HG03095 (cell line): ENCODE measurements around the gene RPS6KA4.

ENCODE experiments used
- ATAC-seq: cut with Tn5 transposase; IDR thresholded peaks from one replicate; pipeline ENCODE4 v1.9.1; 2021; ENCODE audit warnings: moderate library complexity; ENCODE audit not compliant: unreplicated experiment

RPS6KA4 gene

DNA sequence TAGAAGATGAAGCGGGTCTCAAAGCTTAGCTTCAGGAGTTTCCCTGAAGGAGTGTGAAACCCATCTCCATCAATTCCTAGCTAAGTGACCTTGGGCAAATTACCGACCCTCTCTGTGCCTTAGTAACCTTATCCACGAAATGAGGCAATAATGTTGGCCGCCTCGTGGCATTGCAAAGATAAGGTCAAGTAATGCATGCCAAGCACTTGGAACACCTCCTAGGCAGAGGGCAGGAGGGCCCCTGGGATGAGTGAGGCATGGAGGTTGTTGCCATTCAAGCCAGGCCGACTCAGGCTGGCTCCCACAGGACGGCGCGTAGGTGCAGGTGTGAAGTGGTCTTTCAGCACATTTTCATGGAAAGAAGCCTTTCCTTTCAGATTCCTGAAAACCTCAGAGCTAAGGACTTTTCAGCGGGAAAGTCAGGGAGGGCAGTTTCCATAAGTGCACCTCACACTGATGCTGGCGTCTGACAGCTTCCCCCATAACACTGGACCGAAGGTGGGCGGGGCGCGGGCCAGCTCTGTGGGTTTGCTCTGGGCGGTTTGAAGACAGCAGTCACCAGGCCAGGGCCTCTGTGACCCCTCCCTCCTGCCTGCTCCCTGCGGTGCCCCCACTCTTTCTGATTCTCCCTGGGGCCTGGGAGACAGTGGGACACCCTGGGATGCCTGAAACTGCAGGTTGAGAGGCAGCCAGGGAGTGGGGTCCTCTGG is 25.2 kb downstream of the RPS6KA4 start:
- no peak for ATAC-seq

DNA sequence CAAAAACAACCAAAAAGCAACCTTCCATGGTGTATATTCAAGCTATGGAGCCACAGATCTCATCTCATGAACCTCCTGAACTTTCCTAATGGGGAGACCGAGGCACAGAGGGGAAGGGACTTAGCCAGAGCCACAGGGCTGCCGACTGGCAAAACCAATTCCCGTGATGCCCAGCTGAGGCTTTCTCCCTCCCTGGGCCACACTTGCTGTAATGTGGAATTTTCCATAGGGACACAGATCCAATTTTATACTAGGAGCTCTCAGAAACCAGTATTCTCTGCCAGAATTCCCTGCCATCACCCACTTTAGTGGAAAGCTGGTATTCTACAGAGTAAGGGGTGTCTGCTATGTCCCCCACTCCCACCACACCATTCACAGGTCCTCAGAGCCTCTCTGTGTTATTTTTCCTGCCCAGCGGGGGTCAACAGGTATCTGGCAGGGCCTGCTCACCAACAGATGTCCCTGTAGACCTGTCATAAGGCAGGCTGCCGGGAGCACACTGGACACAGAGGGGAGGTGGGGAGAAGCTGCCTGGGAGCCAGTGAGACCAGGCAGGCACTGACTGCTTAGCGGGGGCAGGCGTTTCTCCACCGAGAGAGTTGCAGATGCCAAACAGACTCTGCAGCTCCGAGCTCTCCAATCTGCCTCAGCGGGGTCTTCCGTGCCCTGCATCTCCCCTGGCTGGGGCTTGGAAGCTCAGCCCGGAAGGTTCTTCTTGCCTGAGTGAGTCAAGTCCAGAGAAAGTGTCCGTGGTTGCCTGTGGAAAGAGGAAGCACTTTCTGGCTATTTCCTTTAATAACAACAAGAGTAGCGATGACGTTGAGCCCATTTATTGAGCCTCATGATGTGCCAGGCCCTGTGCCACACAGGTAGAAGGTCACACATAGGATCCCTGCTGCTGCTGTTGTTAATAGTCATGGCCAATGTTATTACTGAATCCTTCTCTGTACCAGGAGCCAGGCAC is 26.3 kb downstream of the RPS6KA4 start:
- ATAC-seq = no peak

DNA sequence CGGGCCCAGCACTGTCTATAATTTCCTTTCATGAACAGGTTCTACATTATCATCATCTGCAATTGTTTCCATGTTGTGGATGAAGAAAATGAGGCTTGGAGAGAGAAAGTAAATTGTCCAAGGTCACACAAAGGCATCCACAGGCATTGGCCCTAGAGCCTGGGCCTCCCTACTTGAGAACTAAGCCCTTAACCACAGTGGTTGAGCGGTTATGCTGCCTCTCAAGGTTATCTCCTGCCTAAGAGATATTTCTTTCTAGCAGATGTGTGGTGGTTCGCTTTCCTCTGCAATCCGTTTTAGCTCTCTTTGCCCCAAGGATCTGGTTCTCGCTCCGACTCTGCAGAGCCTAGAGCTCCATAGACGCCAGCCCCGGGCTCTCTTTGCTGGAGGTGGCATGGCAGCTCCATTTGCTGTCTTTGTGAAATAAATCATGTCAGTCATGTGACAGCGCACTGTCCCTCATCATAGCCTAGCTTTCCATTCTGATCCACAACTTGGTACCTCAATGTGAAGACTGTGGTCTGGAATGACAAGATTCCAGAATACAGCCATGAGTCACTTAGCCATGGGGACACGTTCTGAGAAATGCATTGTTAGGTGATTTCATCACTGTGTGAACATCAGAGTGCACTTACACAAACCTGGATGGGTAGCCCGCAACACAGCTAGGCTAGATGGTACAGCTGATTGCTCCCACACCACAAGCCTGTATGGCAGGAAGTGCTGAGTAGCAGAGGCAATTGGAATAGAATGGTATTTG is 27.2 kb downstream of the RPS6KA4 start:
- no peak for ATAC-seq

DNA sequence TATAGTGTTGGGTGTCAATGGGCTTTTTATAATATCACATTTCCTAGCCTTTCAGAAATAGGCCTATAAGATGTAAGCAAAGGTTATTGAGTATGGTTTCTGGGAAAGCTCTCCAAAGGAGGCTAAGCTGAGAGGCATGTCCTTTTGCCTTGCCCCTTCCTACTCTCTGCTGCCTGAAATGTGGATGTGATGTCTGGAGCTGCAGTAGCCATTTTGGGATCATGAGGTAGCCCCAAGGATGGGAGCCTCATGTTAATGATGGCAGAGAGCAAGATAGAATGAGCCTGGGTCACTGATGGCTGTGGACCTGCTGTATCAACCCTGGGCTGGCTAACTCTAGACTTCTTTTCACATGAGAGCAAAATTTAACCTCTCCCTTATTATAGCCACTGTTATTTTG is 29.0 kb downstream of the RPS6KA4 start:
- ATAC-seq = no peak

DNA sequence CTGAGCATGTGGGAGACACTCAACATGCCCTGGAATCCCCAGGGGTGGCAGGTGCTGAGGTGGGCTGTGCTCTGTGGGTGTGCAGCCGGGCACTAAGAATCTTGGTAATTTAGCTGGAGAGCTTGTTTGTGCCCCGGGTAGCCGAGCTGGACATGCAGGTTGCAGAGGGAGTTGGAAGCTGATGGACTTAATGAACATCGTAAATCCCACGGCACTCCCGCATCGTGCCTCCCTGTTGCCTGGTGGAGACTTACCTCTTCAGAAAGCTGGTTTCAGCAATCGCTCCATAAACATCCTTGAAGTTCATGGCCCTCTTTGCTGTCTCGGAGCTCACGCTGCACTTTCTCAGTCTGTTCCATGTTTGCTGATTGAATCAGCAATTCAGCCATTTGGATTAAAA is 29.9 kb downstream of the RPS6KA4 start:
- no peak for ATAC-seq

DNA sequence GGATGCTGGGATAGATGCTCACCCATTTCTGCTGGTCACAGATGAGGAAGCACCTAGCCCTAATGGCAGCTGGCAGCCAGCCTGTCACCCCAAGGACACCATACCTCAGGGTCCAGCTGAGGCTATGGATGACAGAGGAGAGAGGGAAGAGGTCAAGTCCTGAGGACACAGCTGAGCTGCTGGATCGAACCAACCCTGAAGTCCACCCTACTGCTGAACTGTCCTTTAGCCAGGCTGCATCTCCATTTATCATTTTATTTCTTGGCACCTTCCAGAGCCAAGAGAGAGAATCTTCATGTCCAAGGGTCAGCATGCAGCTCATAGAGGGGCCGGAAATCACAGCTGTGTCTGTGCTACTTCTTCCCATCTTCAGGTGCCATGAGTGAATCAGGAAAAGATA is 30.9 kb downstream of the RPS6KA4 start:
- no peak for ATAC-seq

DNA sequence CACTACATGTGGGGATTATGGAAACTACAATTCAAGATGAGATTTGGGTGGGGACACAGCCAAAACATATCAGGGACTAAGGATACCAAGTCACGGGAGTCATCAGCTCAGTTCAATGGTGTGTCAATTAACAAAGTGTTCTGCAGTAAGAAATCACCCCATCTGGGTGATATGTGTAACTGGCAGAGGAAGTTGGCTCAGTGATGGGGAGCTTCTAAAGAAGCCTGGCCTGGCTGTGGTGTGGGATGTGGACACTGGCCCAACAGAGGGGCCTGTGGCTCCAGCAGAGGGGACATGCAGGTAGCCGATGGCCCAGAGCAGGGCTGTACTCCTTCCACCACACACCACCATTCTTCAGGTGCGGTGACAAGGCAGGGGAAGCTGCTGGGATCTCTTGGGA is 31.6 kb downstream of the RPS6KA4 start:
- no peak for ATAC-seq

DNA sequence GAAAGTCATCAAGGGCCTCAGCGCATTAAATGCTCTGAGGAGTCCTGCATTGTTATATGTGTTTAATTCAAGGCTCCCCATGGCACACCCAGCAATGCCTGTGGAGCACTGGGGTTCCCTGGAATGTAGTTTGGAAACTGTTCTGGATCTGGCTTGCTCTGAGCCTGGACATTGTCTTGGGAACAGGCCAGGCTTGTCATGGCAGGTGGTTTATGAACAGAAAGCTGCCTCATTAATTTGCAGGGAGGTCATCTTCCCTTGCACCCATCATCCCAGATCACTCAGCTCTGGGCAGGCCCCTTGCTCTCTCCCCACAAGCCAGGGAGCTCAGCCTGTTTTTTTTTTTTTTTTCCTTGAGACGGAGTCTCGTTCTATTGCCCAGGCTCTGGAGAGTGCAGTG is 32.9 kb downstream of the RPS6KA4 start:
- no peak for ATAC-seq

DNA sequence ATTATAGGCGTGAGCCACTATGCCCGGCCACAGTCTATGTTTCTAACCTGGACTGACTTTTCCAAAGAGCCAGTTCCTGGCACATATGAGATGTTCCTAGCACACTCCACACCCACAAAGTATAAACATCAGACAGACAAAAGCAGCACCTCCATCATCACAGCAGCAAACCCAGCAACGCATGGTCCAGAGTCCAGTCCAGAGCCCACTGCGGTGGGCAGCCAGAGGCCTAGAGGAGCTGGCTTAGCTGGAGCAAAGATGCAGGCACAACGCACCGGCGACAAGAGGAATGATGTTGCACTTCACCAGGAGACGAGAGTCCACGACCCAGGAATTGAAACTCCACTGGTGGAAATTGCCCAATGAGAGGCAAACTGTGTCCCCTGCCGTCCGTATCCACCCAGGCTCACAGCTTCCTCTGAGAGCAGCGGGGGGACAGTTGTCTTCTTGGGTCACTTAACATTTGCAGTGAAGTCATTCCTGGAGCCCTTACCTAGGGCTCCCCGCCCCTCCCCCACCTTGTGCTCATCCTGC is 36.6 kb downstream of the RPS6KA4 start:
- ATAC-seq = no peak

DNA sequence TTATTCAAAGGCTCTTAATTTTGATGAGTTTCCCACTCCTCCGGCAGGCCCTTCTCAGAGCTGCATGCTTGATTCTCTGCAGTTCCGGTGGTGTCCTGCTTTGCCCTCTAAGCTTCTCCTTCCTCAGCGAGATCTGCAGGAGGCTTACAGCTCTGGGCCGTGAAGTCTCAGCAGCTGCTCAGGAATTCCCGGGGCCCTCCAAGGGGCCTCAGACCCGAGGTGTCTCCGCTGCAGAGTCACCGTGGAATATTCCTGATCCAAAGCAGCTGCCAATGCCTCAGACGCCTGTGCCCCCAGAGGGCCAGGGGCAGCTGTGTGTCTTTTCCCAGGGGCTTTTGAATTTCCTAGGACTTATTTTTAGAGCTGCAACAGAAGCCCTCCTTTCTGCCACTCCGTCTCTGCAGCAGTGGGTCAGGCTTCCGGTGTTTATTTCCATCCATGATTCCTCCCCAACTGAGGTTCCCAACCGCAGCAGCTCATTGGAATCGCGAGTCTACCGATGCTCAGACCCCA is 37.2 kb downstream of the RPS6KA4 start:
- ATAC-seq = no peak

DNA sequence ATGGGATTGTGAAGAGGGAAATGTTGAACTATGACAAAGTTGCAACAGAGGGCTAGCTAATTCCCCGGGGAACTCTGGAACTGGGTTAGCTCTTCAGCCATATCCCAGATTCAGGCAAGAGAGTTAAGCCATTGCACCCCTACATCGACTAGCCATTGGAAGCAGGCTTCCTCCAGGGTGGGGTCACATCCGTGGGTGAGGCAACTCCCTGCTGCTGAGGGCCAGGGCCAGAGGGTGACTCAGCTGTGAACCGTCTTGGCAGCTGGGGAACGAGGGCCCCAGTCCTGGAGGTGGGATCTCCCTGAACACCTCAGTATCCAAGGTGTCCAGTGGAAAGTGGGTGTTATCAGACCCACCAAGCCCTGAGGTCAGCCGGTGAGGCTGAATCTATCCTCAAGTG is 41.1 kb downstream of the RPS6KA4 start:
- no peak for ATAC-seq

DNA sequence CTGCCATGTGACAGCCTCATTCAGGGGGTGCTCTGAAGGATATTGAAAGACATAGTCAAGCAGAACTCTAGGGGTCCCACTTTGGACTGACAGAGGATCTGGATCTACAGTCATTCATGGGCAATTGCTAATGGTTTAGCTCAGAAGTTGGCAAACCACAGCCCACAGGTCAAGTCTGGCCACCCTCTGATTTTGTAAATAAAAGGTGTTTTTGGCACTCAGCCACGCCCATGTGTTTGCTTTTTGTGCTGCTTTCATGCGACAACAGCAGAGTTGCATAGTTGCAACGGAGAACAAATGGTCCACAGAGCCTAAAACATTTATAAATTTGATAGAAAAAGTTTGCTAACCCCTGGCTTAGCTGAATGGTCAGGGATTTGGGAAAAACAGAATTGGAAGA is 41.7 kb downstream of the RPS6KA4 start:
- no peak for ATAC-seq

DNA sequence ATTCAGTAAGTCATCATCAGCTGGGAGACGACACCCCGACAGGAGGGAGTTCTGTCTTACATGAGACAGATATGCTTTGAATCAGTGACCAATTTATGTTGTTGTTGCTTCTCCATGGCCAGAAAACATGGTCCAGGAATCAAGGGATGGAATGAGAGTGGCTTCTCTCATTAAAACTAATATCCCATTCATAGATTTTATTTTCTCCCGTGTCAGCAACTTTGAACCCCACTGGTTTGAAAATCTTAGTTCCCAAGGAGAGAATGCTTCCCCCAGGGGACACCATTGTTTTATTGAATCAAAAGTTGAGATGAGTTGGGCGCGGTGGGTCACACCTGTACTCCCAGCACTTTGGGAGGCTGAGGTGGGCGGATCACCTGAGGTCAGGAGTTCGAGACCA is 42.8 kb downstream of the RPS6KA4 start:
- no peak for ATAC-seq

DNA sequence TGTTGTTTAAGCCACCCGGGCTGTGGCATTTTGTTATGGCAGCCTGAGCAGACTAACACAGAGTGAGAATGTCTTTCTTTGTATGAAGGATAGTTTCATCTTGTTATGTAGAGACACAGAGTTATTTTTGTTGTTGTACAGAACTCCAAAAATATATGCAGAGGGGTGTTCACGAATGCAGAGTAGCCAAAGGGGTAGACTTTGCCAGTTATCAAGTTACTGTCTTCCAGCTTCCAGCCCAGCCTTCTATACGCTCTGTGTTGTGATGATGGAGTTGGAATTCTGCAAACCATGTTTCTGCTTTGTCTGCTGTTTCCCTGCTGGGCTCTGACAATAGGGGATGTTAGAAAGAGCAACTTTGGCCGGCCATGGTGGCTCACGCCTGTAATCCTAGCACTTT is 44.1 kb downstream of the RPS6KA4 start:
- no peak for ATAC-seq

DNA sequence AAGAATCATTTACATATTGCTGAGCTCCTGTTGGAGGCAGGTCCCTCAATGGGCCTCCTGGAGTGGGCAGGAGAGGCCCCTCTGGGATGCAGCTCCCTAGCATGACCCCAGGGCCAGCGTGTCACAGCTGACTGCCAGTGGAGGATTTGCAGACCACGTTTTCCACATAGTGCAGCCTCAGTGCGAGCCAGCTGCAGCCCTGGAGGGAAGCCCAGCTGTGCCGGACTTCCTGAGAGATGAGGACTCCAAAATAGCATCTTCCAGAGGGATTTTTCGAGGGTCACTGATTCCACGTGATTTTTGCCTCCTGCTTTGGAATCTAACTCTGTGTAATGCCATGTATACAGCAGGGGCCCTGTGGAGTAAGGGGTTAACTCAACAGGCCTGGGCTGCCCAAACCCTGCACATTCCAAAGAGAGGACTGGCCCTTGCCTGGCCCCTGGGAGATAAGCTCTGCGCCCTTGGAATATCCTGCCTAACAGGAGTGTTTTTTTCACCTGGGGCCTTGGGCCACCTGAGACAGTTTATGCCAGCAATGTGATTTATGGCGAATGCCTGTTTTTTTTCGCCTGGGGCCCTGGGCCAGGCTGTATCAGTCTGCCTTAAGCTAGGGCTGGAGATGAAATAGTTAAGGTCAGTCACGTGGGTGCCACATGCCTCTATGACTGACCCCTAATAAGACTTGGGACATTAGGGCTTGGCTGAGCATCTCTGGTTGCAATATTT is 47.4 kb downstream of the RPS6KA4 start:
- ATAC-seq = no peak

DNA sequence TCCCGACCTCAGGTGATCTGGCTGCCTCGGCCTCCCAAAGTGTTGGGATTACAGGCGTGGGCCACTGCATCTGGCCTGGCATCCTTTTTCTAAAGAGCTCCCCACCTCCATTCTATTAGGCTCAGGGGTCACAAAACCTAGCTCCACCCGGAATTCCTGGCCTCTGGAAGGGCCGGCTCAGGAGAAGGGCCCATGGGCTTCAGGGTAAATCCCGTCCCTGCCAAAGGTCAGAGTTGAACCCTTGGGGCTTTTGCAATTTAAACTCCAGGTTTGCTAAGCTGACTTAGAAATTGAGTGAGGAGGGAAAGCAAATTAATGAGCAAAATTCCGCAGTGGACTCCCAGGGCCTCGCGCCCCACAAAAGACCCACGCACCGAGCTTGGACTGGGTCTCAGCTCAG is 48.3 kb downstream of the RPS6KA4 start:
- no peak for ATAC-seq

DNA sequence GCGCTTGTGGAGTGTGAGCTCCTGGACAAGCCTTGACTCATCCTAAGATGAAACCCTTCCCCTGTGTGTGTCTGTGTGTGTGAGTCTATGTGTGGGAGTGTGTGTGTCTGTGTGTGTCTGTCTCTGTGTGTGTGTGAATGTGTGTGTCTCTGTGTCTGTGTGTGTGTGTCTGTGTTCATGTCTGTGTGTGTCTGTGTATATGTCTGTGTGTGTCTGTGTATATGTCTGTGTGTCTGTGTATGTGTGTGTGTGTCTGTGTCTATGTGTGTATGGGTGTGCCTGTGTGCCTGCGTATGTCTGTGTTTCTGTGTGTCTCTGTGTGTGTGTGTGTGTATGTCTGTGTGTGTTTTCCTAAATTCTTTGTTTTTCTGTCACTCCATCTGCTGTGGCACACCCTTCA is 48.7 kb downstream of the RPS6KA4 start:
- no peak for ATAC-seq

DNA sequence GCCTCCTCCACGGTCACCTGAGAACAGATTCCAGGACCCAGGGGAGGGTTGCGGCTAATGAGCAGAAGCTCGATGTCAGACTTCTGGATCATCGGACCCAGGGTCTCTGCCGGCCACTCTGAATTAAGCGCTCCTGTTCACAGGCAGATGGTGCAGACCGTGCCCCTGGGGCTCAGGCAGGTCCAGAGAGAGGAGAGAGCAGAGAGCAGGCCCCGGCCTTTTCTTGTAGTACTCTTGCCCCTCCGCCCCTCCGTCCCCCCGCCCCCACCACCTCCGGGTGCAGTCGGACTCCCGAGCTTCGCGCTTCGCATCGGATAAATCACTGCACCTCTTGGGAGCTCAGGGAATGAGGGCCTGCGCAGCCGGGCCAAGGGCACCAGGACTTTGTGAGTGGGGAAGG is 50.3 kb downstream of the RPS6KA4 start:
- ATAC-seq = no peak

DNA sequence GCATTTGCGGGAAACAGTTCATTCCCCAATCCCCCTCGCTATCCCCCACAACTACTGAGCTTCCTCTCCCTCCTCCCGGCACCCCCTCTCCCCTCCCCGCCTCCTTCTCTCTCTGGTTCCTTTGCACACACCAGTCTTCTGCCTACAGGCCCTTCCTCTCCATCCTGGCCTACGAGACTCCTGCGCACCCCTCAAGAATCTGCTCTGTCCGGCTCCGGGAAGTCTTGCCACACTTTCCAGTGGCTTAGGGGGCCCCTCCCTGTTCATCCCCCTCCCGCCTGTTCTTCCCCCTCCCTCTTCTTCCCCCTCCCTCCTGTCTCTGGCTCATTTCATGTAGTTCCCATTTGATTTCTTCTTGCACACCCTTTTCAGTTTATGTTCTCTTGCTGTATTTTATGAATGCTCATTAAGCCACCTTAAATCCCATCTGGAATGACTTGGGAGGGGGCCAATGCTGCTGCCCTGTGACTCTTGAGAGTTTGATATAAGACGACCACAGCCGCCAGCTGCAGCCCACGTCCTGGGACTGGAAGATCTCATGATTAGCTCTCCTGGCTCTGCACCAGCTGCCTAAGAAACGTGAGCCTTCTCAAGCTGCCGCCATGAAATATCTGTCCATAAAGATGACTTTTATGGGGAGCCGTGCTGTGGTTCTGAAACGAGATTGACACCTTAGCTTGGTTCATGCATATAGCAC is 50.9 kb downstream of the RPS6KA4 start:
- no peak for ATAC-seq

DNA sequence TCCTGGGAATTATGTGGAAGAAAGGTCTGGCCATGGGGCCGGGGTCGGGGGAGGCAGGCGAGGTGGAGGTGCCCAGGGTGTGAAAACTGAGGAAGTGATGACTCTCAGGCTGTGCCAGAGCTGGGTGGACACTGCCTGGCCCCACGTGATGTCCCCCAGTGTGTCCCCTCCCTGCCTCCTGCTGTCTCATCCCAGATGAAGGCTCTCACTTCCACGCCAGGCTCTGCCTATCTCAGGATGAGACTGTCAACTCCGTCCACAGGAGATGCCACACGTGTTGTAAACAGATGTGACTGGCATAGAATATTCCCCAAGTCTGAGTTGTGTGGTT is 51.4 kb downstream of the RPS6KA4 start:
- no peak for ATAC-seq
